ENCODE measurements around the gene RGS7.
"Not testable (repeated sequence)": the region's sequence is repeated elsewhere in the genome, so short reads cannot be mapped to it uniquely, and the experiment has no call there.

RGS7 gene

GRCh38 chr1:241095847-241096246 lies 261.2 kb downstream of the RGS7 start:
- no peak overlapping the region for H3K4me3 ChIP-seq (replicated peaks; ENCODE audit: low read depth, low read length)
- TF ChIP-seq, protein P1, sequence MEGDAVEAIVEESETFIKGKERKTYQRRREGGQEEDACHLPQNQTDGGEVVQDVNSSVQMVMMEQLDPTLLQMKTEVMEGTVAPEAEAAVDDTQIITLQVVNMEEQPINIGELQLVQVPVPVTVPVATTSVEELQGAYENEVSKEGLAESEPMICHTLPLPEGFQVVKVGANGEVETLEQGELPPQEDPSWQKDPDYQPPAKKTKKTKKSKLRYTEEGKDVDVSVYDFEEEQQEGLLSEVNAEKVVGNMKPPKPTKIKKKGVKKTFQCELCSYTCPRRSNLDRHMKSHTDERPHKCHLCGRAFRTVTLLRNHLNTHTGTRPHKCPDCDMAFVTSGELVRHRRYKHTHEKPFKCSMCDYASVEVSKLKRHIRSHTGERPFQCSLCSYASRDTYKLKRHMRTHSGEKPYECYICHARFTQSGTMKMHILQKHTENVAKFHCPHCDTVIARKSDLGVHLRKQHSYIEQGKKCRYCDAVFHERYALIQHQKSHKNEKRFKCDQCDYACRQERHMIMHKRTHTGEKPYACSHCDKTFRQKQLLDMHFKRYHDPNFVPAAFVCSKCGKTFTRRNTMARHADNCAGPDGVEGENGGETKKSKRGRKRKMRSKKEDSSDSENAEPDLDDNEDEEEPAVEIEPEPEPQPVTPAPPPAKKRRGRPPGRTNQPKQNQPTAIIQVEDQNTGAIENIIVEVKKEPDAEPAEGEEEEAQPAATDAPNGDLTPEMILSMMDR (IDR thresholded peaks at IDR 0.05; ENCODE audit: low read depth, low read length, missing control alignments) = no peak
- DNase-seq (ENCODE audit: extremely low read depth, low read depth) = no peak

GRCh38 chr1:241090798-241091197 lies 266.2 kb downstream of the RGS7 start:
- H3K4me3 ChIP-seq (replicated peaks; ENCODE audit: low read depth, low read length) = no peak overlapping the region
- TF ChIP-seq, protein P1 (IDR thresholded peaks at IDR 0.05; ENCODE audit: low read depth, low read length, missing control alignments) = no peak
- no peak for DNase-seq (ENCODE audit: extremely low read depth, low read depth)

DNA sequence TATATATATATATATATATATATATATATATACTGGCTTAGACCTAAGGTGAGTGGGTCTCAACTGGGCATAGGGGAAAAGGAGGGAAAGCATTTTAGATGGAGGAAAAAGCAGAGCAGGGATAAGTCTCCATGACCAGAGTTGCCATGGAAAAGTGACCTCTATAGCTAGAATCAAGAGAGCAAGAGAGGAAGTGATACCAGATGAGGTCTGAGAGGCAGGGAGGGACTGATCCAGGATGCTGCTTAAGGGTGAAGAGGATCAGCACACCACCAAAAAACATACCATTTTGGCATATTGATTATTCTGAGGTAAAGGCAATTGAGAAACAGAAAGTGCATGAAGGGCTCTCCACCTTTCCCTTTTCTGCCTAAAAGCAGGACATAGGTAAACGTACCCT lies 267.9 kb downstream of the RGS7 start:
- DNase-seq (ENCODE audit: extremely low read depth, low read depth) = not testable (repeated sequence)

DNA sequence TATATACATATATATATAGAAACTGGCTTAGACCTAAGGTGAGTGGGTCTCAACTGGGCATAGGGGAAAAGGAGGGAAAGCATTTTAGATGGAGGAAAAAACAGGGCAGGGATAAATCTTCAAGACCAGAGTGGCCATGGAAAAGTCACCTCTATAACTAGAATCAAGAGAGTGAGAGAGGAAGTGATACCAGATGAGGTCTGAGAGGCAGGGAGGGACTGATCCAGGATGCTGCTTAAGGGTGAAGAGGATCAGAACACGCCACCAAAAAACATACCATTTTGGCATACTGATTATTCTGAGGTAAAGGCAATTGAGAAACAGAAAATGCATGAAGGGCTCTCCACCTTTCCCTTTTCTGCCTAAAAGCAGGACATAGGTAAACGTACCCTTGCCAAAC lies 268.9 kb downstream of the RGS7 start:
- not testable (repeated sequence) for H3K4me3 ChIP-seq (replicated peaks; ENCODE audit: low read depth, low read length); DNase-seq (ENCODE audit: extremely low read depth, low read depth)

More for the DNA sequence above, 267.9 kb downstream of the RGS7 start:
- H3K4me3 ChIP-seq (replicated peaks; ENCODE audit: low read depth, low read length) = not testable (repeated sequence)

DNA sequence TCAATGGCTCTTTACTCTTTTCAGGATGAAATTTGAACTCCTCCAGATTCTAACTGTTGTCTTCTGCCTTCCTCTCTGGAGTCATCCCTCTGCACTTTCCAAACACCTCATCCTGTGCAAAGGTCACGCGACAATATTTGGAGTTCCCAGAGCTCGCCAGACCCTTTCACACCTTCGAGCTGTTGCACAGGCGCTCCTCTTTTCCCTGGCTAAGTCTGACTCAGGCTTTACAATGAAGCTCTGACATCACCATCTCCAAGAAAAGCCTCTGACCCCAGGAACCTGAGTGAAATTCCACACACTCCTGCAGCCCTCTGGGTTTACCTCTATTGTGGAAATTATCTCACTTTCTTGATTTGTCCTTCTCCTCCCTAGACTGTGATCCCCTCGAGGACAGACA lies 270.3 kb downstream of the RGS7 start:
- no peak for DNase-seq (ENCODE audit: extremely low read depth, low read depth)
- no peak overlapping the region for H3K4me3 ChIP-seq (replicated peaks; ENCODE audit: low read depth, low read length)
- TF ChIP-seq, protein P1 (IDR thresholded peaks at IDR 0.05; ENCODE audit: low read depth, low read length, missing control alignments) = no peak

- H3K4me3 ChIP-seq (replicated peaks; ENCODE audit: low read depth, low read length) = no peak overlapping the region
- TF ChIP-seq, protein P1 (IDR thresholded peaks at IDR 0.05; ENCODE audit: low read depth, low read length, missing control alignments) = no peak
- no peak for DNase-seq (ENCODE audit: extremely low read depth, low read depth)
Observed at GRCh38 chr1:241083285-241083684, 273.7 kb downstream of the RGS7 start.

- TF ChIP-seq, protein P1 (IDR thresholded peaks at IDR 0.05; ENCODE audit: low read depth, low read length, missing control alignments) = no peak
- DNase-seq (ENCODE audit: extremely low read depth, low read depth) = no peak
- no peak overlapping the region for H3K4me3 ChIP-seq (replicated peaks; ENCODE audit: low read depth, low read length)
Observed at GRCh38 chr1:241081473-241081872, 275.5 kb downstream of the RGS7 start.

GRCh38 chr1:241079459-241079858 lies 277.5 kb downstream of the RGS7 start:
- DNase-seq (ENCODE audit: extremely low read depth, low read depth) = no peak
- no peak overlapping the region for H3K4me3 ChIP-seq (replicated peaks; ENCODE audit: low read depth, low read length)
- TF ChIP-seq, protein P1 (IDR thresholded peaks at IDR 0.05; ENCODE audit: low read depth, low read length, missing control alignments) = no peak

All from HFF-Myc (cell line).